NCI-H446 (cell line): ENCODE results near the gene PTPN13.

Experiments used
- DNase-seq, 2 experiments: peaks; one replicate each; lab custom pipeline; 2025; lab: John Stamatoyannopoulos, UW

PTPN13 gene

GRCh38 chr4:86819561-86819960, 225.4 kb downstream of the PTPN13 start:
- no peak for DNase-seq

- DNase-seq, result no peak
Observed at GRCh38 chr4:86821151-86821550, 227.0 kb downstream of the PTPN13 start.

- no peak for DNase-seq
Observed at GRCh38 chr4:86822136-86822535, 228.0 kb downstream of the PTPN13 start.

- DNase-seq, result no peak
Observed at GRCh38 chr4:86825511-86825910, 231.4 kb downstream of the PTPN13 start.

- no peak for DNase-seq
Observed at GRCh38 chr4:86831262-86832130, 237.4 kb downstream of the PTPN13 start.

- DNase-seq, result no peak
Observed at GRCh38 chr4:86833615-86834014, 239.5 kb downstream of the PTPN13 start.

GRCh38 chr4:86834901-86835300, 240.8 kb downstream of the PTPN13 start:
- DNase-seq, result no peak

- no peak for DNase-seq
Observed at GRCh38 chr4:86835677-86836076, 241.6 kb downstream of the PTPN13 start.

- peak in 1 of 2 experiments; percentile 10 for DNase-seq
Observed at GRCh38 chr4:86837691-86838503, 243.8 kb downstream of the PTPN13 start.

- DNase-seq, result no peak
Observed at GRCh38 chr4:86840858-86841257, 246.7 kb downstream of the PTPN13 start.

GRCh38 chr4:86841309-86841708, 247.2 kb downstream of the PTPN13 start:
- DNase-seq, result no peak

GRCh38 chr4:86845593-86845992, 251.5 kb downstream of the PTPN13 start:
- DNase-seq, result no peak

- no peak for DNase-seq
Observed at GRCh38 chr4:86846921-86847320, 252.8 kb downstream of the PTPN13 start.

GRCh38 chr4:86847571-86847970, 253.5 kb downstream of the PTPN13 start:
- no peak for DNase-seq

- no peak for DNase-seq
Observed at GRCh38 chr4:86848136-86848535, 254.0 kb downstream of the PTPN13 start.

- DNase-seq, result no peak
Observed at GRCh38 chr4:86848732-86849619, 254.9 kb downstream of the PTPN13 start, which contains the start of gene SLC10A6. SLC10A6 (minus strand) TSS chr4:86849384; CDS start chr4:86849115, 269 bp downstream.

- DNase-seq, result no peak
Observed at GRCh38 chr4:86853209-86853608, 259.1 kb downstream of the PTPN13 start.

GRCh38 chr4:86855572-86855971, 261.5 kb downstream of the PTPN13 start:
- no peak for DNase-seq

- DNase-seq, result no peak
Observed at GRCh38 chr4:86856896-86857295, 262.8 kb downstream of the PTPN13 start.

GRCh38 chr4:86857341-86858052, 263.4 kb downstream of the PTPN13 start:
- DNase-seq, result no peak
